ENCODE measurements around the gene LMOD2.

DNA sequence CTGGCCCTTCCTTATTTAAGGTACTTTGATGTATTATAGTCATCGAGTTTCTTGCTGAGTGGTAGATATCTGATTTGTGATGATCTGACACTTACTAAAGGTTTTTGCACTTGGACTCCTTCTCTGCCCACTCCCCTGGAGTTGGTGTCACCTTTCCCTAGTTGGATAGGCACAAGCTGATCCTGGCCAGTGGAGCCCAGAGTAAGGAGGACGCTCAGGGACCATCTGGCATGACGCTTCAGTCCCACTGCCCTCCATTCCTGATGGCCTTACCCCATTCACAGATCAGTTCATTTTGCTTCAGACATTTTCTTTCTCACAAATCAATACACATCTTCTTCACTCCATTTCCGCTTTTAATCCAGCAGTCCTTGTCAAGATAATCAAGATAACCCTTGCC is 34.0 kb upstream of the LMOD2 start:
- TF ChIP-seq, protein P1, sequence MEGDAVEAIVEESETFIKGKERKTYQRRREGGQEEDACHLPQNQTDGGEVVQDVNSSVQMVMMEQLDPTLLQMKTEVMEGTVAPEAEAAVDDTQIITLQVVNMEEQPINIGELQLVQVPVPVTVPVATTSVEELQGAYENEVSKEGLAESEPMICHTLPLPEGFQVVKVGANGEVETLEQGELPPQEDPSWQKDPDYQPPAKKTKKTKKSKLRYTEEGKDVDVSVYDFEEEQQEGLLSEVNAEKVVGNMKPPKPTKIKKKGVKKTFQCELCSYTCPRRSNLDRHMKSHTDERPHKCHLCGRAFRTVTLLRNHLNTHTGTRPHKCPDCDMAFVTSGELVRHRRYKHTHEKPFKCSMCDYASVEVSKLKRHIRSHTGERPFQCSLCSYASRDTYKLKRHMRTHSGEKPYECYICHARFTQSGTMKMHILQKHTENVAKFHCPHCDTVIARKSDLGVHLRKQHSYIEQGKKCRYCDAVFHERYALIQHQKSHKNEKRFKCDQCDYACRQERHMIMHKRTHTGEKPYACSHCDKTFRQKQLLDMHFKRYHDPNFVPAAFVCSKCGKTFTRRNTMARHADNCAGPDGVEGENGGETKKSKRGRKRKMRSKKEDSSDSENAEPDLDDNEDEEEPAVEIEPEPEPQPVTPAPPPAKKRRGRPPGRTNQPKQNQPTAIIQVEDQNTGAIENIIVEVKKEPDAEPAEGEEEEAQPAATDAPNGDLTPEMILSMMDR (IDR thresholded peaks at IDR 0.05; ENCODE audit: low read depth, low read length), result no peak
- TF ChIP-seq POLR2A (IDR thresholded peaks at IDR 0.05; ENCODE audit: extremely low read depth, insufficient read length), result no peak
- TF ChIP-seq, protein P2, sequence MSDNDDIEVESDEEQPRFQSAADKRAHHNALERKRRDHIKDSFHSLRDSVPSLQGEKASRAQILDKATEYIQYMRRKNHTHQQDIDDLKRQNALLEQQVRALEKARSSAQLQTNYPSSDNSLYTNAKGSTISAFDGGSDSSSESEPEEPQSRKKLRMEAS (IDR thresholded peaks at IDR 0.05; ENCODE audit: low read depth, low read length), result no peak

All from NB4 (cell line).